ENCODE data around the gene HMCN1. TPM values are rescaled to one million over a fixed set of nuclear protein-coding genes. Genes with fewer than 3 reads are reported as not detected.

The HMCN1 gene
- total and polyA plus RNA-seq, 4 donors = 1.5 to 6.8 (median 3.5) TPM

- H3K9ac ChIP-seq (ENCODE audit: low read depth in 1 of 2, low read length in 2 of 2) = no peak overlapping the region
- H3K4me3 ChIP-seq (ENCODE audit: low read depth in 1 of 3, low read length in 3 of 3) = no peak overlapping the region
- H3K27ac ChIP-seq (ENCODE audit: low read depth in 1 of 2, low read length in 2 of 2) = no peak overlapping the region
- no peaks in the 10 kb centered on the region for H3K27me3 ChIP-seq (ENCODE audit: control insufficient read depth in 4 of 4, insufficient read depth in 4 of 4, low read length in 3 of 4)
- no peak for DNase-seq (ENCODE audit: low spot score)
- TF ChIP-seq CTCF (IDR thresholded peaks at IDR 0.05; ENCODE audit: low read depth, low read length, missing input control) (peak; percentile 44), RAD21 (IDR thresholded peaks at IDR 0.05) (peak; percentile 78 to 79), HNF4G (IDR thresholded peaks at IDR 0.05) (no peak), EGR1 (IDR thresholded peaks at IDR 0.05; ENCODE audit: low read depth in 2 of 2) (no peak)
- 25% methylated on average over 2 of the region's 2 CpGs for WGBS
- H3K4me1 ChIP-seq (ENCODE audit: control insufficient read depth in 4 of 4, insufficient read depth in 4 of 4, low read length in 3 of 4) = peaks cover 0 to 10% (median 6%) of the 10 kb centered on the region in 4 donors
- H3K9me3 ChIP-seq (ENCODE audit: control insufficient read depth in 4 of 4, low read length in 3 of 4) = no peaks in the 10 kb centered on the region
- no peaks in the 10 kb centered on the region for H3K36me3 ChIP-seq (ENCODE audit: control insufficient read depth in 4 of 4, insufficient read depth in 3 of 4, low read depth in 1 of 4, low read length in 3 of 4)
Observed at GRCh38 chr1:185720633-185721272, 13.4 kb upstream of the HMCN1 start.

- Histone ChIP-seq H3K27ac (ENCODE audit: low read depth in 1 of 2, low read length in 2 of 2) (no peak overlapping the region), H3K9me3 (ENCODE audit: control insufficient read depth in 4 of 4, low read length in 3 of 4) (no peaks in the 10 kb centered on the region), H3K9ac (ENCODE audit: low read depth in 1 of 2, low read length in 2 of 2) (no peak overlapping the region), H3K36me3 (ENCODE audit: control insufficient read depth in 4 of 4, insufficient read depth in 3 of 4, low read depth in 1 of 4, low read length in 3 of 4) (no peaks in the 10 kb centered on the region), H3K27me3 (ENCODE audit: control insufficient read depth in 4 of 4, insufficient read depth in 4 of 4, low read length in 3 of 4) (no peaks in the 10 kb centered on the region), H3K4me1 (ENCODE audit: control insufficient read depth in 4 of 4, insufficient read depth in 4 of 4, low read length in 3 of 4) (peaks cover 0 to 10% (median 6%) of the 10 kb centered on the region in 4 donors), H3K4me3 (ENCODE audit: low read depth in 1 of 3, low read length in 3 of 3) (no peak overlapping the region)
- no peak for TF ChIP-seq EGR1 (IDR thresholded peaks at IDR 0.05; ENCODE audit: low read depth in 2 of 2)
- TF ChIP-seq JUND (IDR thresholded peaks at IDR 0.05) = no peak
- TF ChIP-seq FOXA1 (IDR thresholded peaks at IDR 0.05) = no peak
- TF ChIP-seq REST (IDR thresholded peaks at IDR 0.05) = no peak
- no peak for TF ChIP-seq GABPA (IDR thresholded peaks at IDR 0.05 in 1 of 2, conservative IDR thresholded peaks at IDR 0.05 in 1 of 2)
- no peak for TF ChIP-seq SP1 (IDR thresholded peaks at IDR 0.05)
- no peak for DNase-seq (ENCODE audit: low spot score)
Observed at GRCh38 chr1:185721553-185721952, 12.6 kb upstream of the HMCN1 start.

- no peak for TF ChIP-seq NR2F2 (IDR thresholded peaks at IDR 0.05)
- TF ChIP-seq JUND (IDR thresholded peaks at IDR 0.05) = no peak
- TF ChIP-seq ZBTB33 (IDR thresholded peaks at IDR 0.05) = no peak
- TF ChIP-seq FOXA1 (IDR thresholded peaks at IDR 0.05) = no peak
- no peak for TF ChIP-seq HNF4A (conservative IDR thresholded peaks at IDR 0.05)
- TF ChIP-seq TAF1 (conservative IDR thresholded peaks at IDR 0.05) = no peak
- no peak for TF ChIP-seq ATF3 (IDR thresholded peaks at IDR 0.05)
- TF ChIP-seq EGR1 (IDR thresholded peaks at IDR 0.05; ENCODE audit: low read depth in 2 of 2) = no peak
- TF ChIP-seq RAD21 (IDR thresholded peaks at IDR 0.05) = no peak
- TF ChIP-seq MAX (IDR thresholded peaks at IDR 0.05) = no peak
- no peak for TF ChIP-seq YY1 (IDR thresholded peaks at IDR 0.05)
- Histone ChIP-seq H3K9ac (ENCODE audit: low read depth in 1 of 2, low read length in 2 of 2) (no peak overlapping the region), H3K4me3 (ENCODE audit: low read depth in 1 of 3, low read length in 3 of 3) (no peak overlapping the region), H3K27me3 (ENCODE audit: control insufficient read depth in 4 of 4, insufficient read depth in 4 of 4, low read length in 3 of 4) (no peaks in the 10 kb centered on the region), H3K9me3 (ENCODE audit: control insufficient read depth in 4 of 4, low read length in 3 of 4) (no peaks in the 10 kb centered on the region), H3K36me3 (ENCODE audit: control insufficient read depth in 4 of 4, insufficient read depth in 3 of 4, low read depth in 1 of 4, low read length in 3 of 4) (no peaks in the 10 kb centered on the region), H3K4me1 (ENCODE audit: control insufficient read depth in 4 of 4, insufficient read depth in 4 of 4, low read length in 3 of 4) (peaks cover 0 to 10% (median 6%) of the 10 kb centered on the region in 4 donors), H3K27ac (ENCODE audit: low read depth in 1 of 2, low read length in 2 of 2) (no peak overlapping the region)
- 90% methylated on average over 2 of the region's 2 CpGs for WGBS
- DNase-seq (ENCODE audit: low spot score) = no peak
Observed at GRCh38 chr1:185722098-185722497, 12.1 kb upstream of the HMCN1 start.

Data from liver (tissue), 9 donors.